Fibroblast of the aortic adventitia (primary cell): ENCODE data around the gene CDH13. TPM values are rescaled to one million over a fixed set of nuclear protein-coding genes. Genes with fewer than 3 reads are reported as not detected.
A peak's percentile ranks its signal among the peaks of the same experiment; 100 is the strongest.

Experiments used
- DNase-seq: peaks from one replicate; pipeline ENCODE4 v3.0.0-alpha.2; 2010; ENCODE audit warnings: low read depth
- H3K4me3 ChIP-seq: 2 replicates; pipeline ENCODE4 v1.5.1; 2011; ENCODE audit warnings: low read depth, mild to moderate bottlenecking, control low read depth, low read length, moderate library complexity
- total RNA-seq: library from RNA; depleted of rRNA; stranded (reverse); fragments of >200 nt; gene quantifications from 2 replicates; pipeline ENCODE4 v1.2.3, GENCODE V29; 2012; ENCODE audit warnings: low replicate concordance
- TF ChIP-seq, protein P1 (sequence below): IDR thresholded peaks from 2 replicates; pipeline ENCODE4 v1.5.1; 2011; ENCODE audit warnings: mild to moderate bottlenecking, low read length, control low read depth, inconsistent platforms; ENCODE audit not compliant: insufficient read depth

CDH13 gene
- total RNA-seq, 1 donor = 55.7 TPM

DNA sequence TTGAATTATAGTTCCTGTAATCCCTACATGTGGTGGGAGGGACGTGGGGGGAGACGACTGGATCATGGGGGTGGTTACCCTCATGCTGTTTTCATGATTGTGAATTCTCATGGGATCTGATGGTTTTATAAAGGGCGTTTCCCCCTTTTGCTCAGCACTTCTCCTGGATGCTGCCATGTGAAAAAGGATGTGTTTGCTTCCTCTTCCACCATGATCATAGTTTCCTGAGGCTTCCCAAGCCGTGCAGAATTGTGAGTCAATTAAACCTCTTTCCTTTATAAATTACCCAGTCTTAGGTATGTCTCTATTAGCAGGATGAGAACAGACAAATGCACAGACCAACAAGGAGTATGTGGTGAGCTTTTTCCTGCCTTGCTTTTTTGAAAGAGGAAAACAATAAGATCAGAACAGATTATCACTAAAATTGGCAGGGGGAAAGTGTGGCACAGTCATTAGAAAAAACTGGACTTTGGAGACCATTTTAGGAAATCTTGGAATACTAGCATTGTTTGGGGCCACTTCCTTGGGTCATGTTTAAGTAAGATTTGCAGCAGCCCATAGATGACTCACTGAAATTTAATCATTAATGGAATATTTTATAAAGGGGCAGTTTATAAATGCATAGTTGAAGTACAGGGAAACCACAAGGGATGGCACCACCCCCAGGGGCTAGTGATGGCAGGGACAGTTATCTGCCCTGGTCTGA is 352.8 kb downstream of the CDH13 start:
- H3K4me3 ChIP-seq = no peak overlapping the region
- peak; percentile 35 for DNase-seq
- TF ChIP-seq, protein P1, sequence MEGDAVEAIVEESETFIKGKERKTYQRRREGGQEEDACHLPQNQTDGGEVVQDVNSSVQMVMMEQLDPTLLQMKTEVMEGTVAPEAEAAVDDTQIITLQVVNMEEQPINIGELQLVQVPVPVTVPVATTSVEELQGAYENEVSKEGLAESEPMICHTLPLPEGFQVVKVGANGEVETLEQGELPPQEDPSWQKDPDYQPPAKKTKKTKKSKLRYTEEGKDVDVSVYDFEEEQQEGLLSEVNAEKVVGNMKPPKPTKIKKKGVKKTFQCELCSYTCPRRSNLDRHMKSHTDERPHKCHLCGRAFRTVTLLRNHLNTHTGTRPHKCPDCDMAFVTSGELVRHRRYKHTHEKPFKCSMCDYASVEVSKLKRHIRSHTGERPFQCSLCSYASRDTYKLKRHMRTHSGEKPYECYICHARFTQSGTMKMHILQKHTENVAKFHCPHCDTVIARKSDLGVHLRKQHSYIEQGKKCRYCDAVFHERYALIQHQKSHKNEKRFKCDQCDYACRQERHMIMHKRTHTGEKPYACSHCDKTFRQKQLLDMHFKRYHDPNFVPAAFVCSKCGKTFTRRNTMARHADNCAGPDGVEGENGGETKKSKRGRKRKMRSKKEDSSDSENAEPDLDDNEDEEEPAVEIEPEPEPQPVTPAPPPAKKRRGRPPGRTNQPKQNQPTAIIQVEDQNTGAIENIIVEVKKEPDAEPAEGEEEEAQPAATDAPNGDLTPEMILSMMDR = no peak

DNA sequence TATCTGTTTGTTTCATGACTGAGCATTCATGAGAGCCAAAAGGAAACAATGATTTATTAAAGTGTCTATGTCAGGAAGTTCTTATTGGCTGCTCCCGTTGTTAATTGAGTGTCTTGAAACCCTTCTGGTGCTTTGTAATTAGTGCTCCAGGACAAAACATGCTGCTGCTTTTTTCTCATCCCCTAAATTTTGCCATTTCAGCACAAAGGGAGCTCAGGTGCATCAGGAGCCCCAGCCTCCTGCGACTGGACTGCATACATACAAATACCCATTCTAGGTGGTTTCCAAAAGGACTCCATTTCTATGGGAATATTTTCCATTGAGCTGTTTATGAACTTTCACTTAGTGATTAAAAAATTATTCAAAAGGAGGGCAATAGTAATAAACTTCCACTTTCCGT is 354.0 kb downstream of the CDH13 start:
- no peak overlapping the region for H3K4me3 ChIP-seq
- TF ChIP-seq, protein P1 = no peak
- DNase-seq = no peak

DNA sequence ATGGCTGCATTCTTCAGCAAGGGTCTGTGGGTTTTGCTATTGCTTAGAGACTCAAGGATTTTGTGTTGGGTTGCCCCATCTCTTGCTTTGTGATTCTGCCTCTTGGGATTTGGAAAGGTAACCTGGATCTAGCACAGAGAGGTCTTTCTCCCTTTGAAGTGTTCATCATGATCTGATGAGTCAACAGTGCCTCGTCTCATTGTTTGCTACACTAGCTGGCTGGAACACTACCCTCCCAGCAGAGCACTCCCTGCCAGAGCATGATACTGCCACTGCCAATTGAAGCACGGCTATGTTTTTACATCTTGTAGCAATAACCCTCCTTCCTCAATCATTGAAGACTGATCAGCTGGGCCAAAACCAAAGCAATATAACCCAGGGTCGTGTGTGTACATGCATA is 361.0 kb downstream of the CDH13 start:
- DNase-seq = peak; percentile 64
- no peak overlapping the region for H3K4me3 ChIP-seq
- TF ChIP-seq, protein P1 = no peak

DNA sequence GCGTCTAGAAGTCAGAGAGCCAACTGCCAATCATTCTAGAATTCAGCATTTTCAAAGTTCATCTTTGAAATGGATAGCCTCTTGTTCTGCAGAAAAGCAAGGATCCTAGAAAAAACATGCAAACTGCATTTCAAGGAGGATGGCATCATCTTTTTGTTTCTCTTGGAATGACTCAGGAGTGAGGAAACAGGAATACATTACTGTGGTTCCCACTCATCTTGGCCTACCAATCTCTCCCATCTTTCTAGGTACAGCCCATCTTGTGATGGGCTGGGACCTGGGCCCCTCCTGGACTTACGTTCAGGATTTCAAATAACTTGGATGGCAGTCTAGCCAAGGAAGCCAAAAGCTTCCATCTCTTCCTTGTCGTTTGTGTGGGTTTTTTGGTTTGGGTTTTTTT is 363.4 kb downstream of the CDH13 start:
- TF ChIP-seq, protein P1 = no peak
- H3K4me3 ChIP-seq = no peak overlapping the region
- DNase-seq = peak; percentile 68

DNA sequence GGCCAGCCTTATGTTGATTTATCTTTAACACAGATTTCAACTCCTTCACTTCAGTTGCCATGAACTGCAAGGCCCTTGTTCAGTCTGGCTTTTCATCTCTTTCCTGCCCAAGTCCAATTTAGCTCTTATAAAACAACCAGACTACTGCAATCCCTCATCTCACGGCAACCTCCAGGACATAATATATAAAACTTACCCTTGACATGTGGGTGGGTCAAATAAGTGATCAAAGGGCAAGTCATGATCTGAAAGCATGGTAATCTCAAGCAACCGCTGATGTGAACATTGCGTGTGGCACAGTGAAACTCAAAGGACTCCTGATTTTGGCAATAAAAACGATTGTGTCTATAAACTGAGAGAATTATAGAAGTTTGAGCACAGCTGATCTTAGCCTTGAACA is 364.6 kb downstream of the CDH13 start:
- DNase-seq = no peak
- TF ChIP-seq, protein P1 = no peak
- H3K4me3 ChIP-seq = no peak overlapping the region

DNA sequence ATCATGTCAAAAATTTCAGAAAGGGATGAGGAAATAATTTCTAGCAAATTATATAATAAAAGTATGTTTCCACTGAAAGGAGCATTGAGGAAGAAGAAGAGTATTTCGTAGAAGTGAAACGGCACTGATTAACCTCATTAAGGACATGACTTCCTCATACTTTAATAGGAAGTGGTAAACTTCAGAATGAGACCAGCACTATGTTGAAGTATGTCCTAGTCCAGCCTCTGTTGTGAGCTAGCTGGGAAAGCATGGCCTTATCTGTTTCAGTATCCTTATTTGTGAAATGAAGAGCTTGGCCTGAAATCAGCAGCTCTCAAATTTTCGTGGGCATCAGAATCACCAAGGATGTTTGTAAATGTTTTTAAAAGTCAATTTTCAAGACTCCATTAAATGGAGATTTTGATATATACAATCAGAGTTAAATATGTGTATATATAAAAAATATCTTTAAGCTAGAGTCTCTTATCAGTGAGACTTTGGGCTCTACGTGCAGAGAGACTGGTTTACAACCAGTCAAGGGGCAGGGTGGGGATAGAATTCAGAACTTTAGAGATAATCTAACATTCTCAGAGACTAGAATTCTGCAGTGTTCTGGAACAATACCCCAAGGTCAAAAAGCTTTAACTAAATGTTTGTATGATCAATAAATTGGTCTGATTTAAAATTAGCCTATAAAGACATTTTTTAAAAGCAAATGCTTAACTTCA is 365.4 kb downstream of the CDH13 start:
- TF ChIP-seq, protein P1 = no peak
- no peak overlapping the region for H3K4me3 ChIP-seq
- DNase-seq = no peak

DNA sequence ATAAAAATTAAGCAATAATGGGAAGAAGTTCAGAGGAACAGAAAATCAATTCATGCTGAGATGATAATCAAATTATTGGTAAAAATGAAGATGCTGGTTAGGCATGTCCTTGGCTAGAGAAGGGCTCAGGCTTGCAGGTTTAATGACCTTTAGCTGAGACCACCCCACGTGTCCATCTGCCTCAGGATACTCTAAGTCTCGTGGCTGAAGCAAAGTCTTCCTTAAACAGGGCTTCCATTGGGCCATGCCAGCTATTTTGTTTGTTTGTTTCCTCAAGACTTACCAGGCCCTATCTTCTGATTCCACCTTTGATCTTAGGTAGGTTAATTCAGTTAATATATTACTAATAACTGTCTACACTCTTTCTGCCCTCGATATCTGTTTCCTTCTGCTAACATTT is 366.0 kb downstream of the CDH13 start:
- TF ChIP-seq, protein P1 = no peak
- H3K4me3 ChIP-seq = no peak overlapping the region
- no peak for DNase-seq
